HTR-8/SVneo (cell line): ENCODE results near the gene AKAP3.

Experiments
- DNase-seq: peaks from one replicate; pipeline ENCODE4 v3.0.0; 2011; ENCODE audit warnings: low spot score, mixed read lengths; ENCODE audit not compliant: insufficient read length
- FAIRE-seq: peaks from 2 replicates; lab custom pipeline; 2011; peaks lifted over from hg19 to GRCh38; lab: Jason Lieb, UNC

AKAP3 gene

DNA sequence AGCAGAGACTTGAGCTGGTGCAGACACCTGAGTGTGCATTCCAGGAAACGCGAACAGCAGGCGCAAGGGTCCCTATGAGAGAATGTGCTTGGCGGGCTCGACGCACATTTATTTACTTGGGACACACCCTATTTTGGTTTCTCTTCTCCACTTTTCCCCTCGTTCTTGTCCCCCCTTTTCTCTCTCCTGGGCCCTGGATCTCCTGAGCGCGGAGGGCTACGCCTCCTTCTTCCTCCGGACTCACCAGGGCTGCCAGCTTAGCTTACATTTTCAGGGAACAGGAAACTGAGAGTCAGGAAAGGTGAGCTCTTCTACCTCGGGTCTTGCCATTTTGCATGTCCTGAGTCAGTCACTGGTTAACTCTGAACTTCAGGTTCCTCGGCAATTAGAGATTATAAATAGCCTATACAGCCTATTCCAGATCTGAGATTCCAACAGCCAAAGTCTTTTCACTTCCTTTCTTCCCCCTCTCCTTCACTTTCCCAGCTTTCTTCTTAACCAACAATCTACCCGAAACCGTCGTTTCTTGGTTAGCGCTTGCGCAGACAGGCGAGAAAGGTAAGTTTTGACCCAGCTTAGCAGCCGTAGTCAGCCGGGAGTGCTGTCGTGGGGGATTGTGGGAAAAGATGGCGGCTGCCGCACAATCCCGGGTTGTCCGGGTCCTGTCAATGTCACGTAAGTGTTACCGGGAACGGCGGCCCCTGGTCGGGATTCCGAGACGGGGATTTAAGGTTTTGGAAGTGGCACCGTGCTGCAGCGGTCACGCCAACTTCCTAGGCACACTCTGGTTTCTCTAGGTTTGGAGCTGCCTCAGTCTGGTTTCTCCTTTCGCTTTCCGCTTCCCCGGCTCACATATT, at the start of gene AKAP3, which contains the start of gene NDUFA9:
AKAP3 (minus strand) TSS at position 551 of the 857 bp plus-strand sequence. CDS start 10,855 bp downstream, outside the sequence.
NDUFA9 (plus strand) TSS at position 614 of the 857 bp plus-strand sequence; CDS start at position 627, 13 bp downstream.
- DNase-seq (peak; percentile 91), FAIRE-seq (peak; percentile 98)

DNA sequence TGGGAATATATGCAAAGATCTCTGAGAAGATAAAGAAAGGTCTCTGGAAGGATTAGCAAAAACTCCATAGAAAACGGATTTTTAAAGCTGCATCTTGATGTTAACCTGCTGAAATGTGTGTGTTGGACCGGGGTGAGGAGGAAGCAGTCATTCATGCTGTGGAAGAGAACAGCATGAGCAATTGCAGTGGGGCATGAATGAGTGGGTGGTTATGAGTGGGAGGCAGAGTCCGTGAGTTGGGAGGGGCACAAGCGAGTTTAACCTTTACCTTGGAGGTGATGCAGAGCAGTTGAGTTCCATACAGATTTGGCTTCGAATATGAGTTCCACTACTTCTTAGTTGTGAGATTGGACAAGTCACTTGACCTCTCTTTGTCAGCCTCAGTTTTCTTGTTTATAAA, 41.9 kb upstream of the AKAP3 start:
- no peak for FAIRE-seq
- no peak for DNase-seq

DNA sequence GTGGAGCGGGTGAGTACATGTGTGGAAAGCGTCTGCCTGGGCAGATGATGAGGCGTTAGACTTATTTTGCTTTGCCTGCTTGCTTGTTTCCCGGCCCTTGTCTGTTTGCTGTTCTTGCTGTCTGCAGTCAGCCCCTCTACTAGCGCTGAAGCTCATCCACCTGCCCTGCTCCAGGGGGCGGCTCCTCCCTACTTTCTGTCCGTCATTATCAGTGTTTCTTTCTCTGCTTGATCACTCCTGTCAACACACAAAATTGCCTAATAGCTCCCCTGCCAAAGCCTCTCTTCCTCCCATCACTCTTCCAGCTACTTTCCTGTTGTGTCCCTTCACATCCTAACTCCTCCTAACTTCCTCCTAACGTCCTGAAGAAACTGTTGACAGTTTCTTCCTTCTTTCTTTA, 36.5 kb upstream of the AKAP3 start:
- no peak for DNase-seq
- FAIRE-seq, result no peak

DNA sequence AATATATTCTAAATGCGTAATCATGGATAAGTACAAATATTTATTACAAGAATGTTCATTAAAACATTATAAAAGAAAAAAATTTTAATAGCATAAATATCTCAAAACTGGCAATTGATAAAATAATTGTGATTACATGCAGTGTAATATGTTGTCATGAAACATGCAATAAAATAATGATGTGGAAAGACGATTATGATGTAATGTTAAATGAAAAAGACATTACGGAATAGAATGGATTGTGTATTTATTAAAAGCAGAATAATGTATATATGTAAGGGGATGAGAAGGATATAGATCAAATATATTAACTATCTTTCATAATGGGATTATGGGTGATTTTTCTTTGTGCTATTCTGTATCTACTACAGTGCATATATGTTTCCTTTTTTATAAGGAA, 32.9 kb upstream of the AKAP3 start:
- FAIRE-seq (no peak), DNase-seq (no peak)

DNA sequence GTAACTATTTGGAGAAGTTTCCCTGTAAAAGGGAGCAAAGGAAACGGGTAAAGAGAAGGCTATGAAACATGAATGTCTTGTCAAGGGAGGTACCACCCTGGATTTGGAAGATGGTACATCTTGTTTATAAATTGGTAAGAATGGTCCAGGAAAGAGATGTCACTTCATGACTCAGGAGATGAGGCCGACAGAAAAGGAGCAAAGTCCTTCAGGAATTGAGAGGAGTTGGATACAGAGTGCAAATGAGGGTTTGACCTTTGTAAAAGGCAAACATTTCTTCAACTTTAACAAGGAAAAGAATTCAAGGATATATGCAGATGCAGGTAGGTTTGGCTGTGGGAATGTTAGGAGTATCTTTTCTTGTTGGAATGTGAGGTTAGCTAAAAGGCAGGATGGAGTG, 30.9 kb upstream of the AKAP3 start:
- FAIRE-seq (peak; percentile 42), DNase-seq (no peak)

DNA sequence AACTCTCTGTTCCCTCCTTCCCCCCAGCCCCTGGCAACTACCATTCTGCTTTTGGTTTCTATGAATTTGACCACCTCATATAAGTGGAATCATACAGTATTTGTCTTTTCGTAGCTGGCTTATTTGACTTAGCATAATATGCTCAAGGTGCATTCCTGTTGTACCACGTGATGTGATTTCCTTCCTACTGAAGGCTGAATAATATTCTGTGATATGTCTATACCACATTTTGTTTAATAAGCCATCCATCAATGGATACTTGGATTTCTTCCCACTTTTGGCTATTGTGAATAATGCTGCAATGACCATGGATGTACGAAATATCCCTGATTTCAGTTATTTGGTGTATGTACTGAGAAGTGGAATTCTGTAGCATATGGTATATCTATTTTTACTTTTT, 16.4 kb upstream of the AKAP3 start:
- FAIRE-seq, result no peak

DNA sequence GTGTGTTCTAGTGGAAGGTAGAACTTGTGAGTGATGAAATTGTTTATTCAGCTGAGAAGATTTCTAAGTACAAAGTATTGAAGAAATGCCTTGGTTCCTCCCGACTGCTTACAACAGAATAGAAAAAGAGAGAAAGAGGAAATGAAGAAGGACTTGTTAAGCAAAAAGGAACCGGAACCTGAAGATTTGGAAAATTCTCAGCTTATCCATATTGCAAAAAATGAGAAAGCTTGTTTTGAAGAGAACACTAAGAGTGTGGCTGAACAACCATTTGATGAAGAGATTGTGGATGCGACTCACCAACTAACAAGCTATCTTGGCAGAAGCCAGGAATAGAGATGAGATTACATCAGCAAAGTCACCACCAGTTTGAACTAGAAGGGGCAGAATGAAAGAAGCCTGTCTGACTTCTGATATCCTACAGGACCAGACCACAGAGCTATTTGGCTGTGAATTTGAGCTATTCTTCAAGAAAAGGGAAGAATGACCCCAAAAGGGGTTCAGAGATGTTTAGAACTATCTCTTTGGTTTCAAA, 15.2 kb upstream of the AKAP3 start:
- no peak for FAIRE-seq

More for the DNA sequence above, 16.4 kb upstream of the AKAP3 start:
- no peak for DNase-seq

DNA sequence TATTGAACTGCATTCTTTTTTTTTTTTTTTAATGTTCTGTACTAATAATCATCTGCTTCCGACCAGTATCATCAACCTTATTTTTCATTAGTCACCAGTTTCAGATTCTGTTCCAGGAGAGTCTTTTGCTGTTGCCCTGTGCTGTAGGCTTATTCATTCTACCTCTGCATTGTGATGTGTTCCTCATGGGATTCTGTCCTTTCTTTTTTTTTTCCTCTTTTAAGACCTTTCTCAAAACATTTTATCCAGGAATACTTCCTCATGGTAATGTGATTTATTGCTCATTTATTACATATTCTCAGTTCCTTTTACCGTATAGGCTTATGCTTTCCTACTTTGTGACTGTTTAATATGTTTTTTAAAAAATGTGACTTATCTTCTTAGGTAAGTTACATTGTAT, 4.8 kb upstream of the AKAP3 start:
- no peak for FAIRE-seq

More for the DNA sequence above, 15.2 kb upstream of the AKAP3 start:
- peak; percentile 34 for DNase-seq

DNA sequence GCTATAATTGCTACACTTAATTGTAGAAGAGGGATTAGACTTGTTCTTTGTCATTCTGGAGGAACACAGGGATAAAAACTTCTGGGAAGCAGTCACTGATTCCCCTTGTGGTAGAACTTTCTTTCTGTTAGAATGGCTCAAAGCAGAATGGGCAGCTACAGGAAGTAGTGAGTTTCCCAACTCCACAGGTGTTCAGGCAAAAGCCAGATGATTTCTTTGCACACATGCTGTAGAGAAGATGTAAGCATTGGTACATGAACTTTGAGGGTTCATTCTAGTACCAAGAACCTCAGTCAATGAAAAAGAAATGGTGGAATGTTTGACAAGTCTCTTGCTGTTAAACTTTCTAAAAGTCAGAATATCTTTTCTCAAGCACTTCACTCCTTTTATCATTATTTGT, 4.4 kb upstream of the AKAP3 start:
- FAIRE-seq, result no peak
- no peak for DNase-seq

More for the DNA sequence above, 4.8 kb upstream of the AKAP3 start:
- DNase-seq, result no peak

DNA sequence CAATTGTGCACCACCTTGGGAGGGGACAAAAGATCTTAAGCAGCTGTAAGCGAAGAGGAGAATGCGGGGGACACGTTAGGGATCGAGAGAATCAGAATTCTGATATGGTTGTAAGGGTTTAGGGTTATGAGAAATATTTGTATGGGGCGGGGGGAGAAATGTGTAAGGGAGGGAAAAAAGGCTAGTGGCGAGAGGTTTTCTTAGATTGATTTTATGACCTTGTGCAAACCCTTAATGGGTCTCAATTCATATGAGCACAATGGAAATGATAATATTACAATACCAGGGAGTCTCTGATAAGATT, 459 bp upstream of the AKAP3 start:
- peak; percentile 20 for FAIRE-seq
- no peak for DNase-seq

DNA sequence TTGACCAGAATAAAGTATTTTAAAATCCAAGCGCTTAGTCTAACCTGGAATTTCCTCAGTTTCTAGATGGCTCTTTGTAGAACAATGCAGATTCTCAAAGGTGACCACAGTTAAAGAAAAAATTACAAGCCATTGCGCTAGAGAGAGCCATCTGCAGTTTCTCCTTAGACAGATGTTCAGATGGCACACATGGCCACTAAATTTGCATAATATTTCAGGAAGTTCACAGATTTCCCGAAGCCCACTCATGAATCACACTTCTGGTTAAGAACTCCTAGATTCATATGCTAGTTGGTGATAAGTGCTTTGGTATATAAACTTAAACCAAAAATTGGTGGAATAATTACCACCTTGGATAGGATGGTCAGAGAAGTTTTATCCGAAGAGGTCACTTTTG, 749 bp downstream of the AKAP3 start:
- DNase-seq, result no peak

DNA sequence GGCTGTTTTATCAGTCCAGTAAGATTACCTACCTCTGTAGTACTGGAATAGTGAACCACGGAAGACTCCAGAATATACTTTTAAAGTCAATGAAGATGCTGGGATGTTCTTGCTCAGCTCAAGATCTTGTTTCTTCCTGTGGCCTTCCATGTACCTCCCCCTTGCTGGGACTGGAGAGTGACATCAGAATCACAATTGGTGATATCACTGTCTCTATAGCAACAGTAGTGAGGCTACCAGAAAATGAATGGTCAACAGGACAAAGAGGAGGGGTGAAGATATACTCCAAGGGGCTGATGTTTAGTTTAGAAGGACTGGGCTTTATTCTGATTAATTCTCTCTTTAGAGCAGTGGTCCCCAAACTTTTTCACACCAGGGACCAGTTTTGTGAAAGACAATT, 3.8 kb downstream of the AKAP3 start:
- DNase-seq, result no peak
- no peak for FAIRE-seq

More for the DNA sequence above, 749 bp downstream of the AKAP3 start:
- FAIRE-seq, result no peak

DNA sequence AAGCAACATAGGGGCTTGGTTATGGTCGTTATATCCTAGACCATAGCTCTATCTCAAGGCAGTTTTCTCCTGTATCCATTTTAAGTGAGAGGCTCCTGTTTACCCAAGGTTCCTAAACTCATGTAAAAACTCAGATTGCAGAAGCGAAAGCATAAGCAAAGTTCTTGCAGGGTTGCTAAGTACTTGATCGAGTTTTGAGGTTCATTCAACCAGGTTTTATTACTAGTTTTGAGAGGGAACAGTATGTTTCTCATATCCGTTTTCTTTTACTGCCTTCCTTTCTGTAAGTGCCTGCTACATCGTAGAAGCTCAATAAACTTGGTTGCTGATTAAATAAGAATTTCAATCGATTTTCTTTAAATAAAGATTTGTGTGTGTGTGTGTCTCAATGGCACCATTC, 5.1 kb downstream of the AKAP3 start:
- FAIRE-seq (no peak), DNase-seq (no peak)

DNA sequence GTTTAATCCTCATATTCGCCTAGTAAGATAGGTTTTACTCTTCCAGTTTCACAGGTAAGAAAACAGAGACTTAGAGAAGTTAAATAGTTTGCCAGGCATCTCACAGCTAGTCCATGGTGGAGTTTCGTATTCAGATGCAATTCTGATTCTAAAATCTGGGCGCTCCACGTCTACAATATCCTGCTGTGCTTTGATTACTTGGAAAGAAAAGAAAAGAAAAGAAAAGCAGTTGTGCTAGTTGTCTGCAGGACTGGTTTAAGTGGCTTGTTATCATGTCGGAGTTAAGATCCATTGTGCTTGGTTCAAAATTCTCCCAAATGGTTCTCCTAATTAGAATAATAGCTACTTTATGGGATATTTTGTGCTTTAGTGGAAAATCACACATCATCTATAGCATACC, 18.6 kb downstream of the AKAP3 start:
- DNase-seq, result no peak
- FAIRE-seq, result no peak

DNA sequence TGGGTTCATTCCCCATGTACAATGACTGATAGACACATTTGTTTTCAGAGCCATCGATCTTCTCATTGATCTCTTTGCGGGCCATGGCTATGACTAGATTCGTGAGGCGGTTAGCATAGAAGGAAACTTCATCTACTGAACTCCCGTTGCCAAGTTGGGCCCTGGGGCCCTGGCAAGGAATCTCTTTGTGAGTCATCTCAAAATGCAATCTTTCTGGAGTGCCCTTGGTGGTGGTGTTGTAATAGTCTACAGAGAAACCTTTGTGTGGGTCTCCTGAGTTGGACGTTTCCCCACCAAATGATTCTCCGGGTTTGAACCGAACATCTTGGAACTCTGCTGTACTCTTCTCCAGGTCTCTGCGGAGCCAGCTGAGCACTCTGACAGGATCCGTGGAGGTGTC, 20.4 kb downstream of the AKAP3 start:
- DNase-seq, result no peak
- FAIRE-seq, result no peak

DNA sequence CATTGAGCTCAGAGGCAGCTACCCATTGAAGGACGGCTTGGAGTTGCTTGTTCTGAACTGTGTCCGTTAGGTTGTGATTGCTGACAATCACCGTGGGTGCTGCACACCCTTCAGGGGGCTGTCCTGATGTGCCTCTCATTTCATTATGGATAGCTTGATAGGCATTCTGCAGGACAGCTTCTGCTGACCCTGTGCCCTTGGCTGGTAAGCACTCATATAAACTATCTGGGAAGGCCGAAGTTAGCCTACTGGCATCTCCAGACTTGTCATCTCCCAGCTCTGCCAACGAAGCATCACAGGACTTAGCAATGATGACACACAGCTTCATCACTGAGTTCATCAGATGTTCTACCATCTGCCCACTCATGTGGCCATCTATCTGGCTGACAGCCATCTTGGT, 22.3 kb downstream of the AKAP3 start:
- FAIRE-seq (no peak), DNase-seq (no peak)

DNA sequence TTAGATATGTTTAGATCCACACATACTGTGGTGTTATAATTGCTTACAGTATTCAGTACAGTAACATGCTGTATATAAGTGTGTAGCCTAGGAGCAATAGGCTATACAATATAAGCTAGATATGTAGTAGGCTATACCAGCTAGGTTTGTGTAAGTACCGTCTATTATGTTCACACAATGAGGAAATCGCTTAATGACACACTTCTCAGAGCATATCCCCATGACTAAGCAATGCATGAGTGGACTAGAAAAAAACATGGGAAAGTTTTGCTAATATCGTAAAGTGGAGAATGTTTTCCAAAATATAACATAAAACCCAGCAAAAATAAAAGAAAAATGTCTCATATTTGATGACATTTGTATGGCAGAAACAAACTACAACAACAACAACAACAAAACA, 27.3 kb downstream of the AKAP3 start:
- FAIRE-seq (no peak), DNase-seq (no peak)

DNA sequence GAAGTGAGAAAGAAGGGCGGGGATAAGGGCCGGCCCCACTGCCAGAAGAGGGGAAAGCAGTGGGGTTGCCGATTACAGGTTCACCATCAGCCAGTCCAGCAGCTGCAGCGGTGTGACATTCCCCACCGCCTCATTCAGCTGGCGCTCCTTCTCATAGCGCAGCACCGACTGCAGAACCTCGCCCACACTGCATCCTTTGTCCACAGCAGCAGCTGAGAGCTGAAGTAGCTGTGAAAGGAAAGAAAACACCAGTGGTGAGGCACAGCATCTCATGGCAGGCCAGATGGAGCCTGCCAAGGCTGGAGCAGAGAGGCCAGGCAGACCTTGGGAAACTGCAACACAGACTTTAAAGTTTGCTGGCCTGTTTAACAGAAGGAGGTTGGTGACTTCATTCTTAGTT, 33.2 kb downstream of the AKAP3 start:
- FAIRE-seq, result no peak

DNA sequence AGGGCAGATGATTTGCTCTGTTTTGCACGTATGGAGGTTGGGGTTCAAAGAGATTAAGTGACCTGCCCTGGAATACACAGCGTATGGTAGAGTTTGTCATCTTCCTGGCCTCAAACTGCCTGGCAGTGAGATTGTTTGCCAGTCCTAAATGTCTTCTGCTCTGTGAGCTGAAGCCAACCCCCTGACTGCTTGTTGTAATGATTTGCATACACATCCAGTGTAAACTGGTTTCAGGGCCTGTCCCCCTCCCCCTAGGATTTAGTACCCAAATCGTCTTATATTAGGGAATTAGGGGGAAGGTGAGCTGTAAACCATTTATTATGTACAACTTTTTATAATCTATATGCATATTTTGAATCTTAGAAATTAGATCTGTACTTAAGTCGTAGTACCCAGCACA, 38.4 kb downstream of the AKAP3 start:
- FAIRE-seq (peak; percentile 33), DNase-seq (no peak)

More for the DNA sequence above, 33.2 kb downstream of the AKAP3 start:
- DNase-seq, result no peak

DNA sequence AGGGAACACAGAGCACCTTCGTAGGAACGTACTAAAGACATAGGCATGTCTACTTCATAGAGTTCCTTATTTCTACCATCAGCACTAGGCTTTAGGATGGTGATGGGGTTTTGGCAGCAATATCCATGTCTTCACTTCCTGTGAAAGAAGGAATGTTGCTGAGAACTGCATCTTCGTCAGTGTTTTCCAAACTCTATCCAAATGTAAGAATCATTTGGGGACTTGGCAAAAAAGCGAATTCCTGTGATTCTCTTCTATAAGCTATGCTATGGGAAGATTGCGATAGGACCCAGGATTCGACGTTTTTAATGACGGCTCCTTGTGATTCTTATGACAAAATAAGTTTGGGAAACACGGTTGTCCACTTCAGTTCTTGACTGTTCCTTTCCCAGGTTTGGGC, 39.8 kb downstream of the AKAP3 start:
- no peak for FAIRE-seq
- no peak for DNase-seq

DNA sequence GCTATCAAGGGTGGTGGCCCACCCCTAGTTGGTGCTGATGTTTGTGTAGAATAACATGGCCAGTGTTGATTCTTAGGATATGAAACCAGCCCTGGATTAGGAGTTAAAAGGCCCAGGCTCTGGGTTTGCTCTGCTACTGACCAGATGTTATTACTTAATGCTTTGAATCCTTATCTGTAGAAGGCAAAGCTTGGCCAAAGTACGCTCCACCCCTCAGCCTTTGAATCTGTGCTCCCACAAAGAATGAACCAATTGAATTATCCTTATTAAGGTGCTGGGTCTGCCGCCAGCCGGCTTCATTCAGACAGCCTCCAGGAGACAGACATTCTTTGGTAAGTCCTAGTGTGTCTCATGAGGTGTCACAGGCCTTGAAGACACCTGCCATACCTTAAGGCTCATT, 41.8 kb downstream of the AKAP3 start:
- no peak for DNase-seq
- no peak for FAIRE-seq

DNA sequence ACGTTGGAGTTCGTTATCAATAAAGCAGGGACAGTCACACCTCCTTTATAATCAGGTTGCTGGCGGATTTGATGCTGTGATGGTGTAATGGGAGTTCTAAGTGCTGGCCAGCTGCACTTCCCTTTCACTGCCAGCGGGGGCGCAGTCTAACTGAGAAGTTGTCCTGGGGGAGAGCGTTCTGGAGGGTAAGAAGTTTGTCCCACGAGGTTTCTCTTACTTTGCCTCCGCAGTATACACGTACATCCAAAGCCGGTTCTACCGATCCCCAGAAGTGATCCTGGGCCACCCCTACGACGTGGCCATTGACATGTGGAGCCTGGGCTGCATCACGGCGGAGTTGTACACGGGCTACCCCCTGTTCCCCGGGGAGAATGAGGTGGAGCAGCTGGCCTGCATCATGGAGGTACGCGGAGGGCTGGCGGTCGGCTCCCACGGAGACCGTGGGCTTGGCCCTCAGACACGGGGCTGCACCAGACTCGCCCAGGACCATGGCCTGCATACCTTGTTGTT, 44.1 kb downstream of the AKAP3 start:
- peak; percentile 94 for DNase-seq
- FAIRE-seq, result peak; percentile 97
